DMS153 treated with DMSO at 0.1 percent for 48 hours (cell line): Measurements from ENCODE around the gene FOXN3.
"Not testable (repeated sequence)": the region's sequence is repeated elsewhere in the genome, so short reads cannot be mapped to it uniquely, and the experiment has no call there.

Experiments
- DNase-seq: peaks from one replicate; lab custom pipeline; 2025; ENCODE audit not compliant: unreplicated experiment; lab: John Stamatoyannopoulos, UW

Gene FOXN3

GRCh38 chr14:89206389-89207031, 210.5 kb downstream of the FOXN3 start:
- no peak for DNase-seq

- DNase-seq = no peak
These were observed 211.8 kb downstream of the FOXN3 start for GRCh38 chr14:89205137-89205740.

GRCh38 chr14:89202413-89203190, 214.4 kb downstream of the FOXN3 start:
- no peak for DNase-seq

GRCh38 chr14:89201645-89202044, 215.4 kb downstream of the FOXN3 start:
- no peak for DNase-seq

- DNase-seq = not testable (repeated sequence)
These were observed 217.7 kb downstream of the FOXN3 start for GRCh38 chr14:89199357-89199756.

- DNase-seq = no peak
These were observed 218.3 kb downstream of the FOXN3 start for GRCh38 chr14:89198544-89199329.

GRCh38 chr14:89197623-89198022, 219.4 kb downstream of the FOXN3 start:
- no peak for DNase-seq

- no peak for DNase-seq
These were observed 220.5 kb downstream of the FOXN3 start for GRCh38 chr14:89196545-89196944.

- no peak for DNase-seq
These were observed 222.7 kb downstream of the FOXN3 start for GRCh38 chr14:89194376-89194775.

- peak; percentile 94 for DNase-seq
These were observed 226.1 kb downstream of the FOXN3 start for GRCh38 chr14:89190765-89191513.

- no peak for DNase-seq
These were observed 228.5 kb downstream of the FOXN3 start for GRCh38 chr14:89188492-89188891.

GRCh38 chr14:89187501-89187900, 229.5 kb downstream of the FOXN3 start:
- no peak for DNase-seq

GRCh38 chr14:89186856-89187376, 230.1 kb downstream of the FOXN3 start:
- DNase-seq = peak; percentile 57

- no peak for DNase-seq
These were observed 230.8 kb downstream of the FOXN3 start for GRCh38 chr14:89185919-89186855.

GRCh38 chr14:89184952-89185351, 232.1 kb downstream of the FOXN3 start:
- no peak for DNase-seq

- no peak for DNase-seq
These were observed 234.7 kb downstream of the FOXN3 start for GRCh38 chr14:89182326-89182725.

- no peak for DNase-seq
These were observed 236.5 kb downstream of the FOXN3 start for GRCh38 chr14:89180546-89180945.

- no peak for DNase-seq
These were observed 237.1 kb downstream of the FOXN3 start for GRCh38 chr14:89179891-89180404.
